Measurements from ENCODE around the gene PRAF2.

Gene PRAF2

GRCh38 chrX:49041744-49042580, 31.8 kb downstream of the PRAF2 start:
- DNase-seq = peak in 2 of 14 donors; percentile 13 to 24

GRCh38 chrX:49040376-49040955, 33.3 kb downstream of the PRAF2 start:
- DNase-seq = no peak

- DNase-seq = peak in 12 of 14 donors; percentile 5 to 68 (median 38)
Observed at GRCh38 chrX:49039598-49040375, 34.0 kb downstream of the PRAF2 start.

- DNase-seq = no peak
Observed at GRCh38 chrX:49037883-49038475, 35.8 kb downstream of the PRAF2 start.

- no peak for DNase-seq
Observed at GRCh38 chrX:49030283-49030682, 43.5 kb downstream of the PRAF2 start.

GRCh38 chrX:49029876-49030275, 43.9 kb downstream of the PRAF2 start:
- no peak for DNase-seq
